ENCODE results near the gene CLEC18A.
A peak's percentile ranks its signal among the peaks of the same experiment; 100 is the strongest.
"Not testable (repeated sequence)": the region's sequence is repeated elsewhere in the genome, so short reads cannot be mapped to it uniquely, and the experiment has no call there.

CLEC18A gene

GRCh38 chr16:69951017-69951671, at the start of gene CLEC18A:
TSS of gene CLEC18A (plus strand) at chr16:69951334. CDS start at chr16:69951367, 33 bp downstream.
- not testable (repeated sequence) for DNase-seq (ENCODE audit: low read depth); H3K4me3 ChIP-seq (replicated peaks; ENCODE audit: low read depth, low read length)

- TF ChIP-seq CTCF (IDR thresholded peaks at IDR 0.05; ENCODE audit: low read length, missing control alignments): no peak
- DNase-seq (ENCODE audit: low read depth): no peak
Measured at GRCh38 chr16:69903865-69904415, 47.2 kb upstream of the CLEC18A start.

GRCh38 chr16:69904495-69905170, 46.5 kb upstream of the CLEC18A start:
- DNase-seq (ENCODE audit: low read depth): no peak
- TF ChIP-seq CTCF (IDR thresholded peaks at IDR 0.05; ENCODE audit: low read length, missing control alignments): no peak
- H3K4me3 ChIP-seq (replicated peaks; ENCODE audit: low read depth, low read length): no peak overlapping the region

More at GRCh38 chr16:69903865-69904415, 47.2 kb upstream of the CLEC18A start:
- H3K4me3 ChIP-seq (replicated peaks; ENCODE audit: low read depth, low read length): no peak overlapping the region

- DNase-seq (ENCODE audit: low read depth): no peak
- no peak overlapping the region for H3K4me3 ChIP-seq (replicated peaks; ENCODE audit: low read depth, low read length)
- TF ChIP-seq CTCF (IDR thresholded peaks at IDR 0.05; ENCODE audit: low read length, missing control alignments): no peak
Measured at GRCh38 chr16:69905171-69905555, 46.0 kb upstream of the CLEC18A start.

GRCh38 chr16:69906838-69907401, 44.2 kb upstream of the CLEC18A start:
- H3K4me3 ChIP-seq (replicated peaks; ENCODE audit: low read depth, low read length): no peak overlapping the region
- no peak for TF ChIP-seq CTCF (IDR thresholded peaks at IDR 0.05; ENCODE audit: low read length, missing control alignments)
- peak; percentile 30 for DNase-seq (ENCODE audit: low read depth)

GRCh38 chr16:69909043-69909442, 42.1 kb upstream of the CLEC18A start:
- no peak for TF ChIP-seq CTCF (IDR thresholded peaks at IDR 0.05; ENCODE audit: low read length, missing control alignments)
- DNase-seq (ENCODE audit: low read depth): no peak

GRCh38 chr16:69909760-69910159, 41.4 kb upstream of the CLEC18A start:
- TF ChIP-seq CTCF (IDR thresholded peaks at IDR 0.05; ENCODE audit: low read length, missing control alignments): no peak
- H3K4me3 ChIP-seq (replicated peaks; ENCODE audit: low read depth, low read length): no peak overlapping the region
- no peak for DNase-seq (ENCODE audit: low read depth)

More at GRCh38 chr16:69909043-69909442, 42.1 kb upstream of the CLEC18A start:
- H3K4me3 ChIP-seq (replicated peaks; ENCODE audit: low read depth, low read length): no peak overlapping the region

All from fibroblast of pulmonary artery (primary cell).